ENCODE results near the gene ADAD1. TPM values are rescaled to one million over a fixed set of nuclear protein-coding genes. Genes with fewer than 3 reads are reported as not detected.

The ADAD1 gene
- total RNA-seq, 1 experiment from 2014 or later = not detected

- no TSS peak for BruUV-seq (replicated peaks)
- H3K4me3 Mint-ChIP-seq (ENCODE audit: unreplicated experiment) = no peak overlapping the region
- no peak overlapping the region for H3K27ac Mint-ChIP-seq (ENCODE audit: low read depth, unreplicated experiment)
- no peak for TF ChIP-seq CTCF (IDR thresholded peaks at IDR 0.05; ENCODE audit: unreplicated experiment)
- no peaks in the 10 kb centered on the region for H3K9me3 Mint-ChIP-seq (ENCODE audit: unreplicated experiment)
- H3K27me3 Mint-ChIP-seq (ENCODE audit: insufficient read depth, unreplicated experiment) = peaks cover 8% of the 10 kb centered on the region
- H3K4me1 Mint-ChIP-seq (ENCODE audit: insufficient read depth, unreplicated experiment) = no peaks in the 10 kb centered on the region
- ChIA-PET CTCF (no interaction called here), POLR2A (interaction anchor here (1.0 kb wide), 1 partner anchor 11 kb away, joined by 5 read pairs; no protein-coding TSS in a partner anchor)
- intact Hi-C loops (cut with micrococcal nuclease) = no loop called here
- no peaks in the 10 kb centered on the region for H3K36me3 Mint-ChIP-seq (ENCODE audit: insufficient read depth, unreplicated experiment)
- DNase-seq (ENCODE audit: unreplicated experiment) = no peak
Measured at GRCh38 chr4:122403861-122404260, 25.1 kb downstream of the ADAD1 start.

GRCh38 chr4:122412547-122412946 is 33.7 kb downstream of the ADAD1 start:
- no peak for DNase-seq (ENCODE audit: unreplicated experiment)
- H3K9me3 Mint-ChIP-seq (ENCODE audit: unreplicated experiment) = no peaks in the 10 kb centered on the region
- intact Hi-C loops (cut with micrococcal nuclease) = no loop called here
- H3K27ac Mint-ChIP-seq (ENCODE audit: low read depth, unreplicated experiment) = no peak overlapping the region
- ChIA-PET POLR2A (no interaction called here), CTCF (no interaction called here)
- TF ChIP-seq CTCF (IDR thresholded peaks at IDR 0.05; ENCODE audit: unreplicated experiment) = no peak
- no peaks in the 10 kb centered on the region for H3K4me1 Mint-ChIP-seq (ENCODE audit: insufficient read depth, unreplicated experiment)
- no peak overlapping the region for H3K4me3 Mint-ChIP-seq (ENCODE audit: unreplicated experiment)
- no peaks in the 10 kb centered on the region for H3K36me3 Mint-ChIP-seq (ENCODE audit: insufficient read depth, unreplicated experiment)
- no TSS peak for BruUV-seq (replicated peaks)
- no peaks in the 10 kb centered on the region for H3K27me3 Mint-ChIP-seq (ENCODE audit: insufficient read depth, unreplicated experiment)

GRCh38 chr4:122423246-122423645 is 44.4 kb downstream of the ADAD1 start:
- Mint-ChIP-seq H3K4me3 (ENCODE audit: unreplicated experiment) (no peak overlapping the region), H3K36me3 (ENCODE audit: insufficient read depth, unreplicated experiment) (no peaks in the 10 kb centered on the region), H3K27ac (ENCODE audit: low read depth, unreplicated experiment) (no peak overlapping the region), H3K4me1 (ENCODE audit: insufficient read depth, unreplicated experiment) (no peaks in the 10 kb centered on the region), H3K27me3 (ENCODE audit: insufficient read depth, unreplicated experiment) (no peaks in the 10 kb centered on the region), H3K9me3 (ENCODE audit: unreplicated experiment) (peaks cover 8% of the 10 kb centered on the region)
- no TSS peak for BruUV-seq (replicated peaks)
- POLR2A ChIA-PET = no interaction called here
- TF ChIP-seq CTCF (IDR thresholded peaks at IDR 0.05; ENCODE audit: unreplicated experiment) = no peak
- intact Hi-C loops (cut with micrococcal nuclease) = no loop called here
- DNase-seq (ENCODE audit: unreplicated experiment) = no peak
- CTCF ChIA-PET = no interaction called here

- Mint-ChIP-seq H3K9me3 (ENCODE audit: unreplicated experiment) (no peaks in the 10 kb centered on the region), H3K36me3 (ENCODE audit: insufficient read depth, unreplicated experiment) (no peaks in the 10 kb centered on the region), H3K27ac (ENCODE audit: low read depth, unreplicated experiment) (no peak overlapping the region), H3K27me3 (ENCODE audit: insufficient read depth, unreplicated experiment) (no peaks in the 10 kb centered on the region), H3K4me1 (ENCODE audit: insufficient read depth, unreplicated experiment) (no peaks in the 10 kb centered on the region), H3K4me3 (ENCODE audit: unreplicated experiment) (no peak overlapping the region)
- TF ChIP-seq CTCF (IDR thresholded peaks at IDR 0.05; ENCODE audit: unreplicated experiment) = no peak
- ChIA-PET CTCF (interaction anchor here (0.5 kb wide), 1 partner anchor 284 kb away, joined by 3 read pairs; no protein-coding TSS in a partner anchor), POLR2A (interaction anchor here (0.6 kb wide), 1 partner anchor 111 kb away, joined by 3 read pairs; no protein-coding TSS in a partner anchor)
- BruUV-seq (replicated peaks) = no TSS peak
- no peak for DNase-seq (ENCODE audit: unreplicated experiment)
- intact Hi-C loops (cut with micrococcal nuclease) = no loop called here
Measured at GRCh38 chr4:122431351-122431750, 52.5 kb downstream of the ADAD1 start.
